DMS53 (cell line): ENCODE results near the gene MCC.
A peak's percentile ranks its signal among the peaks of the same experiment; 100 is the strongest.
"Not testable (repeated sequence)": the region's sequence is repeated elsewhere in the genome, so short reads cannot be mapped to it uniquely, and the experiment has no call there.

Experiments
- DNase-seq: peaks from one replicate; lab custom pipeline; 2025; lab: John Stamatoyannopoulos, UW

The MCC gene

GRCh38 chr5:113081881-113082546 is 406.2 kb downstream of the MCC start:
- no peak for DNase-seq

DNA sequence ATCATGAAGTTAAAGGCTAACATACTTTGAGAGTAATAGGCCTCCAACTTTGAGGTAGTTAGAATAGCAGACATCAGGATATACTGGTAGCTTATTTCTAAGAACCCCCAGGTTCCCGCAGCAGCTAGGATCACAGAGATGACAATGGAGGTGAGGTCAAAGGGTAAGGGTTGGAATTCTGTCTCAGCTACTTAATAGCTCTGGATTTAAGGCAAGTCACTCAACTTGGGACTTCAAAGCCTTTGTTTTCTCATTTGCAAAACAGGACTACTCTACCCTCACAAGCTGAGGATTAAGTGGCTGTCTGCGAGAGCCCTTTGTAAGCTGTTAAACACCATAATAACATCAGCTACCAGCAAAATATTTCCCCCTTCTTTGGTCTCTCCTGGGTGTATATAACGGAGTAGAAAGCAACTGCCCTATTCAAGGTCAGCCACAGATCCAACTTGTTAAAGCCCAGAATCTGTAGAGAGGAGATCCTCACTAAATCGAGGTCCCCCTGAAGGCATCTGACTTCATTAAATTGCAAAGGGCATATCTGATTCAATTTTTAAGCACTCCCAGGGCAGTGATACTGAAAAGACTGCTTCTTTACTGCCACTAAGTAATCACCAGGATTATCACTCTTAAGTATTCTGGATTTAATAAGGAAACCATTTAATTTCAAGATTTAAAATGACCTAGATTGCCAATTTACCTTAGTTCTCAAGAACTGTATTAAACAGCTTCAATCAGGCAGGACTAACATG is 407.0 kb downstream of the MCC start:
- no peak for DNase-seq

- DNase-seq = not testable (repeated sequence)
Measured at GRCh38 chr5:113076649-113077048, 411.6 kb downstream of the MCC start.

- no peak for DNase-seq
Measured at GRCh38 chr5:113075019-113075418, 413.2 kb downstream of the MCC start.

DNA sequence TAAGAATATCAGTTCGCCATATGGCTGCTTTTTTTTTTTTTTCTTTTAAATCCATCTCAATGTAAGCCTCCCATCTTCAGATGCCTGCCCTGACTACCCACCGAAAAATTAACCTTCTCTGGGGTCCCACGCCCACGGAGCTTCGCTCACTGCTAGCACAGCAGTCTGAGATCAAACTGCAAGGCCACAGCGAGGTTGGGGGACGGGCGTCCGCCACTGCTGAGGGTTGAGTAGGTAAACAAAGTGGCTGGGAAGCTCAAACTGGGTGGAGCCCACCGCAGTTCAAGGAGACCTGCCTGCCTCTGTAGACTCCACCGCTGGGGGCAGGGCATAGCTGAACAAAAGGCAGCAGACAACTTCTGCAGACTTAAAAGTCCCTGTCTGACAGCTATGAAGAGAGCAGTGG is 414.6 kb downstream of the MCC start:
- not testable (repeated sequence) for DNase-seq

GRCh38 chr5:113071401-113071800 is 416.9 kb downstream of the MCC start:
- DNase-seq = no peak

GRCh38 chr5:113070901-113071300 is 417.4 kb downstream of the MCC start:
- DNase-seq = no peak

DNA sequence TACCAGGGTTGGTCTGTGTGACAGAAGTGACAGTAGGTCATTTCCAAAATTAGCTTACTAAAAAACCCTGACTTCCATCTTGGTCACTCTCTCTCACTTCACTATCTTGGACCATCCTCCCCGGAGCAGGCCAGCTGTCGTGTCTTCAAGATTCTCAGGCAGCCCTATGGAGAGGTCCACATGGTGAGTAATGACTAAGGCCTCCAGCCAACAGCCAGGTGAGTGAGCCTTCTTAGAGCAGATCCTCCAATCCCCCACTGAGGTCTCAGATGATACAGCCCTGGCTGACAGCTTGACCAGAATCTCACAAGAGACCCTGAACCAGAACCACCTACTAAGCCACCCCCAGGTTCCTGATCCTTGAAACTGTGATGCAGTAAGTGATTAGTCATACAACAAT is 419.7 kb downstream of the MCC start:
- DNase-seq = no peak

GRCh38 chr5:113067635-113068344 is 420.5 kb downstream of the MCC start:
- DNase-seq = no peak

GRCh38 chr5:113065626-113066025 is 422.6 kb downstream of the MCC start:
- no peak for DNase-seq

DNA sequence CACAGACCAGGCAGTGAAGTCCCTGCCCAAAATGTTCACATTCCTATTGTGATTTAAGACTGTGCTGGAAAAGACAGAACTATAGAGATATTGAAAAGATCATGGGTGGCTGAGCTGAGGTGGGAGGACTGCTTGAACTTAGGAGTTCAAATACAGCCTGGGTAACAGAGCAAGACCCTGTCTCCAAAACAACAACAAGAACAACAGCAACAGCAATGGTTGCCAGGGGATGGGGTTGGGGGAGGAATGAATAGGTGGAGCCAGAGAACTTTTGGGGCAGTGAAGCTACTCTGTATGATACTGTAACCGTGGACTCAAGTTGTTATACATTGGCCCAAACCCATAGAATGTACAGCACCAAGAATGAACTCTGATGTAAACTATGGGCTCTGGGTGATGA is 423.4 kb downstream of the MCC start:
- DNase-seq = no peak

- DNase-seq = no peak
Measured at GRCh38 chr5:113063927-113064326, 424.3 kb downstream of the MCC start.

- DNase-seq = no peak
Measured at GRCh38 chr5:113062869-113063508, 425.3 kb downstream of the MCC start.

DNA sequence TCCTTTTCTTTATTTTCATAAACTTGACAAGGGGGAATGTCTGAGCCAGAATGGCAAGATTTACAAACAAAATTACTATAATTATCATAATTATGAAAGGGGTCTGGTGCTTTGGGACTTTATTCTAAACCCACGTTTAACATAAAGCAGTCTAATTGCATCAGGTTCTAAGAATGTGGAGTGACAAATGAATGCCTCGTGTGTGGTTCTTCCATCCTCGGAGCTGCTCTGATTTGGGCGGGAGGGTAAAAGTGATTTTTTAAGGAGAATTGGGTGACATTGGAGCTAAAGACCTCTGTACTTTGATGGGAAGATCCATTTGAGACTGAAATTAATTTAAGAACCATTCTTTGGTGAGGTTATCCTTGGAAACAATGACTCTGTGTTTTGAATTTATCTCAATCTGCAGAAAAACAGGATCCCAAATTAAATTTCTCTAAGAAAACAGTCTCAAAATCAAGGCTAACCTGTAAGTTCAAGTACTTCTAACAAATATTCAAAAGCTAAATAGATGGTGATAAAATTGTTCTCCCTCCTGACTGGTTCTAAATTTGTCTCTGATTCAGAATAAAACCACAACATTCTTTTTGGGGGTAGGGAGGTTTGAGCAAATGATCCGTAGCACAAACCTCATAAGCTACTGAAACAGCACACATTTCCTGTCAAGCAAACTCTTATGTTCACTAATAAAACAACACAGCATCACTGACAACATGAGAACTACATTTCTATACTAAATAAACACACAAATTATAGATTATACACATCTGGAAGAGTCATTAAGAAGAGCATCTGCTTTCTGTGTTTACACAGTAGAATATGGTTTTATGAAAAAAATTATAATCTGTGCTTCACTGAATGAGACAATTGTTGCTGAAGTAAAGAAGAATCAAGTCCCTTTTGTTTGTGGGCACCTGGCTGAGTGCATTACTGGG is 426.1 kb downstream of the MCC start:
- DNase-seq = no peak

GRCh38 chr5:113060408-113061025 is 427.7 kb downstream of the MCC start:
- no peak for DNase-seq

DNA sequence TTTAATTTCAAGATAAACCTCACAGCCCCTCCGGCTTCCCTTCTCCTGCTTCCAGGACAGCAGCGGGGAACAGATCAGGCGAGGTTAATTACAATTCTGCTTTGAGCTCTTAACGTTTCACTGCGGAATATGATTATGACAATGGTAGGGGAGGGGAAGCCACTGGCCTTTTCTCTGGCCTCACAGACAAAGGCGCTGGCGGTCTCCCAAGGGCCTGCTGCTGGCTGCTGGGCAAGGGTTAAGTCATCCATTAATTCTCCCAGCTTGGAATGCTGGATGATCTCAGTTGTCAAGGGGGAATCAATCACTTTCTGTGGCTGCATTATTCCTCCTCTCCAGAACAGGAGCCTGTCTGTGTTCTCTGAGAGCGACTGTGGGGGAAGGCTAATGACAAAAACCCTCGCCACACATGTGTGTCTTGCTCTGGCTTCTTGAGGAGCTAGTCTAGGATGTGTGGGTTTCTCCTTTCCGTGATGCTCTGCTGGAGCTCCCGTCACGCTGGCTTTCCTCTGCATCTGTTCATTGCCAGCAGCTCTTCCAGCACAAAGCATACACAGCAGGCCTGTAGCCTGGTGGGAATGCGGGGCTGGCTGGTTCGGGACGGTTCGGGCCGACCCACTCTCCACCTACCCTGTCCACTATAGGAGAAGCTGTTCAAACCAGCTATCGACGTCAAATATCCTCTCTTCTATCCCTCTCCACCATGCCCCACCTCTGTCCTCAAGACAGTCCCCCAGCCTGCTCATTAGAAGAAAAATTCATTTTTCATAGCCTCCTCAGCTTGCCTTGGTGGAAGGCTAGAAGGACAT is 428.8 kb downstream of the MCC start:
- no peak for DNase-seq

- DNase-seq = no peak
Measured at GRCh38 chr5:113058706-113059226, 429.5 kb downstream of the MCC start.

DNA sequence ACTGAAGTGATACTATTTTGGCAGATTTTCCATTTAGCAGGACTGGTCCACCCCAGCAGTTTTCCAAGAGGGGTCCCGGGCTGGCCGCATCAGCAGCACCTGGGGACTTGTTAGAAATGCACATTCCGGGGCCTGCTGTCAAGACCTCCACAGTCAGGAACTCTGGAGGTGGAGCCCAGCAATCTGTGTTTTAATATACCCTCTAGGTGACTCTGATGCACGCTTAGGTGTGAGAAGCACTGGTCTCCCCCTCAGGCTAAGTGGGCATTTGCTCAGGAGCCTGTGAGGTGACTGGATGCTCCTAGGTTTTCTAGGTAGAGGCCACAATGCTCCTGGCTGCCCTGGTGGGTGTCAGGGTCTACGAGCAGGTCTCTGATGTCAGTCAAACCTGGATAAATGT is 430.0 kb downstream of the MCC start:
- no peak for DNase-seq

GRCh38 chr5:113057557-113057984 is 430.7 kb downstream of the MCC start:
- peak; percentile 39 for DNase-seq

DNA sequence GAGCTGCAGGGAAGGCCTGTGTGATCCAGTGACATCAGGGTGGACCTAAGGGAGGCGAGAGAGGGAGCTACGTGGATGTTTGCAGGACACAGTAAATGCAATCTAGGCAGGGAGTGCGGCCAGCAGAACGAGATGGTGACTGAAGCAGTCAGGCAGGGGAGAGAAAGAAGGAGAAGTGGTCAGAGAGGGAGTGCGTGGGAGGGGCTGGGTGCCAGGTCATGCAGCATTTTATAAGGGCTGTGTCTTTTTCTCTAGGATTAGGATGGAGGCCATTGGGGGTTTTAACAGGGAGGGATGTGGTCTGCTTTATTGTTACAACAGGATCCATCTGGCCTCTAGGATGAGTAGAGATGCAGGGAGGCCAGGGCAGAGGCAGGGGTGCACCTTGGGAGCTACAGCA is 431.3 kb downstream of the MCC start:
- no peak for DNase-seq
